HG02870 (cell line): ENCODE results near the gene FUT8.
"Not testable (repeated sequence)": the region's sequence is repeated elsewhere in the genome, so short reads cannot be mapped to it uniquely, and the experiment has no call there.

Experiments used
- ATAC-seq: cut with Tn5 transposase; IDR thresholded peaks from one replicate; pipeline ENCODE4 v1.9.1; 2021; ENCODE audit warnings: mild to moderate bottlenecking, moderate library complexity; ENCODE audit not compliant: unreplicated experiment

The FUT8 gene

GRCh38 chr14:65446159-65446558 lies 33.6 kb downstream of the FUT8 start:
- no peak for ATAC-seq

- ATAC-seq = no peak
Observed at GRCh38 chr14:65449647-65450046, 37.1 kb downstream of the FUT8 start.

DNA sequence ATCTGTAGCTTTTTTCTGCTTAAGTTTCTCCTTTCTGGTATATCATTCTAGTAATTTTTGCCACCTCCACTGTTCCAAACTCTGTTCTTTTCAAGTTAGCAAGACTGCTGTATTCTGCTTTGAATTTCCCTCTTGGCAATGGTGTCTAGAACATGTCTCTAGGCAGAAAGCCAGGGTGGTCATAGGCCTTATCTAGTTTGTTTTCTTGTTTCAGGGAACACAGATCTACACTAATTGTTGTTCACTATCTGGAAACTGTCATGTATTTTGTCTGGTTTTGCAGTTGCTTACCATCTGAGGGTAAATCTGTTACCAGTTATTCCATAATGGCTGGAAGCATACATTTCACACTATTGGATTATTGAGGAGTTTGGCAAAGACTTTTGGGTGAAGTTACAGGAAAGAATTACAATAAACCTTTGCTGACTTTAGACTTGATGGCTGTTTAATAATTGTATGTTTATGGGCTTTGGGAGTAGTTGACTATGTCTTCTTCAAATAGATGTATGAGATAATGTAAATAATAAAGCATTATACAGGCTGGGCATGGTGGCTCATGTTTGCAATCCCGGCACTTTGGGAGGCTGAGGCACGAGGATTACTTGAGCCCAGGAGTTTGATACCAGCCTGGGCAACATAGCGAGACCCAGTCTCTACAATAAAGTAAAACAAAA lies 41.4 kb downstream of the FUT8 start:
- ATAC-seq = no peak

DNA sequence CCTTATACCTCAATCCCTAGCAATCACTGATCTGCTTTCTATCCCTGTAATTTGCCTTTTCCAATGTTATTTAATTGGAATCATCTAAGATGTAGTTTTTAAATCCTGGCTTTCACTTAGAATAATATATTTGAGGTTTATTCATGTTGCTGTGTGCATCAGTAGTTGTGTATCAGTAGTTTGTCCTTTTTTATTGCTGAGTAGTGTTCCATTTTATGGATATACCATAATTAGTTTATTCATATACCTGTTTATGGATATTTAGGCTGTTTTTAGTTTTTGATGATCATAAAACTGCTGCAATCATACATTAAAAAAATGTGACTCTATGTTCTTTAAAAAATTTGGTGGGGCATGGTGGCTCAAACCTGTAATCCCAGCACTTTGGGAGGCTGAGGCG lies 43.7 kb downstream of the FUT8 start:
- no peak for ATAC-seq

DNA sequence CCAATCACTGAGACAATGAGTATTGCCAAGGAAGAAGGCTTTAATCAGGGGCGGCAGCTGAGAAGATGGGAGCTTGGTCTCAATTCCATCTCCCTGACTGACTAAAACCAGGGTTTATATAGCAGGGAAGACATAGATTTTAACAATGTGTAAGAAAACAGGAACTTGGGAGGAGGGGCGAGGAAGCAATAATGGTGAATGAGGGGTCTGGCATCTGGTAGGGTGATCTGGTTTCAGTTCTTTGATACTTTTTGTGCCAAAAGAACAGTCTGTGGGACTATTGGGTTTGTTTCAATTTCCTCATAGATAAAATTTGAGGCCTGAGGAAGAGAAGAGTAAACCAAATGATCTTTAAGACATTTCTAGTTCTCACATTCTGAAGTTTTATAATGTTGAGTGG lies 49.2 kb downstream of the FUT8 start:
- peak; percentile 14 for ATAC-seq

DNA sequence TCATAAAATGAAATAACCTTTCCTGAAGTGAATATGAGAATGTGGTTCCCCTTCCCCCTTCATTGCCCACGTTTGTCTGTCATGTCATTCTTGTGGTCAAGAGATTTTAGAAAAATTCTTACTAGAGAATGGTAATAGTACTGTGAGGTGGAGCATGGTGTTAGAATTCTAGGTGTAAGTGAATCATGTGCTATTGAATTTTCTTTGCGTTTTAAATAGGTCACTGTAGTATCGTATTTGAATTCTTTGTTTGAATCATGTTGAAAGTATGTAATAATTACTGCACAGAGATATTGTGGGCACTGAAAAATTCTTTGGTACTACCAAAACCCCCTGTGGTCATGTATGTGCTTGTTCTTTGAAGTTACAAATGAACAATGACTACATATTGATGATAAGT lies 49.9 kb downstream of the FUT8 start:
- peak; percentile 73 for ATAC-seq

DNA sequence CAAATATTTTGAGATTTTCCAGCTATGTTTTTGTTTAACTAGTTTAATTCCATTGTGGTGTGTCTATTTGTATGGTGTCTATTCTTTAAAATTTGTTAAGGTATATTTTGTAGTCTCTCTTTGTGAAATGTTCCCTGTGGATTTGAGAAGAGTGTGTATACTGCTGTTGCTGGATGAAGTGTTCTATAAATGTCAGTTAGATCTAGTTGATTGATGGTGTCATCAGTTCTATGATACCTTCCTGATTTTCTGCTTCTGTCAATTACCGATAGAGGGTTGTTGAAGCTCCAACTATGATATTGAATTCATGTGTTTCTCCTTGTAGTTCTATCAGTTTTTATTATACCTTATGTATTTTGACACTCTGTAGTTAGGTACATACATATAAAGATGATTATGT lies 53.1 kb downstream of the FUT8 start:
- no peak for ATAC-seq

- not testable (repeated sequence) for ATAC-seq
Observed at GRCh38 chr14:65467926-65468325, 55.4 kb downstream of the FUT8 start.

DNA sequence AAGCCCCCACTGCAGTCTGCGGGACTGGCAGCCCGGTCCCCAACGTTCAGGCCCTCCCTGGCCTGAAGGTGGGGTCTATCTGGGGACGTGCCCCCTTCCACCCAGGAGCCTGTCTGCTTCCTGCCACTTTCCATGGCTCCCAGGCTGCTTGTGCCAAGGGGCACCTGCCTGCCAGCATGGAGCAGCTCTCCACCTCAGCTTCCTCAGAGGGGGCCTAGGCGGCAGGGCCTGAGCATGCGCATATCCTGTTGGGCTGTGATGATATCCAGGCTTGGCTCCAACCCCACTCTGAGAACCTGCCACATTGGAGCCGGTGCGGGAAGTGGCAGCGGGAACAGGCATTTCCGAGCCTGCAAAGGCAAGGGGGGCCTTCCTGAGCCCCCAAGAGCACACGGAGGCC lies 57.4 kb downstream of the FUT8 start:
- ATAC-seq = no peak

DNA sequence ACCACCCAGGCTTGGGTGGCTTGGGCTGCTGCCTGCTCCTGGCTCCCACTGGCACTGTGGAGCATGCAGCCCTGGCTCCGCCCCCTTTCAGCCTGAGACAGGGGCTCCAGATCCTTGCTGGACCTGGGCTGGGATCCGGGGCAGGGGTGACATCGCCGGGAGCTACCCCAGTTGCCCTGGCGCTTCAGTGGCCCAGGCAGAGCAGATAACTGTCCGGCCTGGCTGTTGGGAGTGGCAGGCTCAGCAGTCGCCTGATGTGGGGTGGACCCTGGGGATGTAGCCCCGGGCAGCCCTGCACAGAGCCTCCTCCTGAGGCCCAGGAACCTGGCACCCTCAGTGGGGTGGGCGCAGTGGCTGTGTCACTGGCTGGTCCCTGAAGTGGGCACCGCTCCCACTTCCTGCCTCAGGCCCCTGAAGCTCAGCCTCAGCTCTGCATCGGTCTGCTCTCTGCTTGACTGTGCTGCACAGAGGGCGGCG lies 57.9 kb downstream of the FUT8 start:
- peak; percentile 28 for ATAC-seq

DNA sequence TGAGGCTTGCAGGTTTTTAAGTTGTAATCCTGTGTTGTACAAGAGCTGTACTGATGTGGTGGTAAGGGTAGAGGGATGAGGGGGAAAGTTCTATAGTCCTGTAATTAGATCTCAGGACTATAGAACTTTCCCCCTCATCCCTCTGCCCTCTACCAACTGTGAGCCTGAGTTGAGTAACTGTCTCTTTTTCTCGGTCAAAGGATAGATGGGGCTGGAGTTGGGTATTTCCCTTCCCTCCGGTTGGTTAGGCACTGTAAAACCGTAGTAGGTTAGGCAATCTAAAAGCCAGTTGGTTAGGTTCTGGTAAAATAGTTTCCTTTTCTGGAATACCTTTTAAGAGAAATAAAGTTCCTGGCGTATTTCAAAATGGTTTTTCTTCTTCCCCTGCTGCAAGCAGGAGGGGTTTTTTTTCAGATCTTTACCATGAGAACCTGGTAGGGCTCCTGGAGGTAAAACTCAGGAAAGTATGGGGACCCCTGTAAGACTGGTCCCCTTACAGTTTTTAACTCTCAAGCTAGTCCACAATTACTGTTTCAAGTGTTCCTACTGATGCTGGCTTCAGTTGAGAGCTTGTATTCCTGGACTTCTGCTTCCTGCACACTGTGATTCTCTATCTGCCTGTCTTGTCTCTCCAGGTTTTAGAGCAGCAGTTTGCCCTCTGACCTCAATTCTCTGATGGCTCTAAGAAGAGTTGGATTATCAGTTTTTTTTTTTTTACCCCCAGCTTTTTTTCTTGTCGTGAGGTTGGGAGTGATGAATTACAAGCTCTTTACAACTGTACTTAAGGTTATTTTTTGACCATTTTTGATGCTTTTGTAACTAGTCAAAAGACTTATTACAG lies 58.7 kb downstream of the FUT8 start:
- ATAC-seq = peak; percentile 81

DNA sequence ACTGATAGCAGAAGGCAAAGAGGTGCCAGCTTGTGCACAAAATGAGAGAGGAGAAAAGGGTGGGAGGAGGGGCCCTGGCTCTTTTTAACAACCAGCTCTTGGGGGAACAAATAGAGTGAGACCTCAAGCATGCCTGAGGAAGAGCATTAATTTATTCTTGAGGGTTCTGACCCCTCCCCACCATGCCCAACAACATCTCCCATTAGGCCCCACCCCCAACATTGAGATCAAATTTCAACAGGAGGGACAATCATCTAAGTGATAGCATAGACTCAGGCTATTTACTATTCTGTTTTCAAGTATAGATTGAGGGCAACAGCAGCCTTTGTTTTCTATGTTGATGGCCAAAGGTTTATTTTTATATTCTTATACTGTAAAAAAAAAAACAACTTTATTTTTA lies 59.7 kb downstream of the FUT8 start:
- ATAC-seq = no peak

- ATAC-seq = peak; percentile 88
Observed at GRCh38 chr14:65476273-65476941, 63.9 kb downstream of the FUT8 start.

- ATAC-seq = peak; percentile 40
Observed at GRCh38 chr14:65476942-65477318, 64.4 kb downstream of the FUT8 start.

GRCh38 chr14:65478017-65478416 lies 65.5 kb downstream of the FUT8 start:
- ATAC-seq = no peak

DNA sequence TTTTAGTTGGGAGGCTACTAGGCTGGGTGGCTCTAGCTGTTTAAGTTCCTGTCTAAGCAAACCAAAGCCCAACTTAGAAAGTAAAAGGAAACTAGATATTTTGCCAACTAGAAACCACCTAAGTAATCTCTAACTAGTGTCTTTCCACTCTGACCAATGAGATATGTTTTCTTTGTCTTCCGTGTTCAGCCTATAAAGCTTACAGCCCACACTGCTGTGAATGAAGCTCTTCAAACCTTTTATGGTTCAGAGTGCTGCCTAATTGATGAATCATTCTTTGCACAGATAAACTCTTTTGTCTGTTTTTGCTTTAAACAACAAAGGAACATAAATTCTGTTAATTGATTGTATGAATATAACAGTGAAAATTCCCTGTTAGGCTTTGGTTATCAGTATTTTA lies 66.1 kb downstream of the FUT8 start:
- no peak for ATAC-seq

GRCh38 chr14:65479386-65479785 lies 66.9 kb downstream of the FUT8 start:
- ATAC-seq = no peak

DNA sequence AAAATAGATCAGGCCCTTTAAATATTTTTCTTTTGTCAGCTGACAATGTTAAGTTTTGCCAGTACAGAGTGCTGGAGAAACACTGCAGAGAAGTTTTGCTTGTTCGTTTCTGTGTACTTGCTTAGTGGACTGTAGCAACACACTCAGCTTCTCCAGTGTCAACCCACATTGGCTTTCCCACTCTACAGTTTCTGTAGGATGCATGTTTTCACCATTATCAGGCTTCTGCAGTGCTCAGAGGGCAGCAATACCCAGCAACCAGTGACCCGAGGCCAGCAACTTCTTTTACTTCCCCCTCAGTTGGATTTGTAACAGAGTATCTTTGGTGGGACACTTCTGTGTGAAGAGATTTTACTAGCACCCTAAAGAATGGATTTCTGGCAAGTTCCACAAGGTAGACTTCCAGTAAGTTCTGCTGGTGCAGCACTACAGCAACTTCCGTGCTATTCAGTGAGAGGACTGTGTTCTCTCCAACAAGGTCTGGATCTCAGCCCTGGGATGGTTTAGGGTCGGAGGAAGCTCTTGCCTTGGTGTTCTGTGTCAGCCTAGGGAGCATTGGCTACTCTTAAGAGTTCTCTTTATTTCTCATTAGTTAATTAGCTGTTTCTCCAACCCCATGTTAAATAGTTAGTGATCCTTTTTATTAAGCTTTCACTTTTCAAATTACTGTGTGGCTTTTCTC lies 70.4 kb downstream of the FUT8 start:
- ATAC-seq = no peak

GRCh38 chr14:65483647-65484046 lies 71.1 kb downstream of the FUT8 start:
- ATAC-seq = no peak

- ATAC-seq = no peak
Observed at GRCh38 chr14:65485516-65485915, 73.0 kb downstream of the FUT8 start.

GRCh38 chr14:65486863-65487262 lies 74.3 kb downstream of the FUT8 start:
- no peak for ATAC-seq
